SK-N-SH (cell line): ENCODE results near the gene AP1B1.

ENCODE experiments used
- CTCF ChIP-seq: fragments of 200-600 bp; sonication (generic); IDR thresholded peaks from 2 replicates; pipeline ENCODE4 v1.6.1; 2017; ENCODE audit warnings: antibody characterized with exemption, mild to moderate bottlenecking, moderate library complexity
- ELF1 ChIP-seq: IDR thresholded peaks from 2 replicates; pipeline ENCODE4 v1.4.0; 2012
- EZH2phosphoT487 ChIP-seq: fragments of 200-600 bp; sonication (generic); IDR thresholded peaks from 2 replicates; pipeline ENCODE4 v1.6.1; 2017; ENCODE audit warnings: low read depth, mixed run types, mild to moderate bottlenecking, antibody characterized with exemption, moderate library complexity, borderline replicate concordance
- JUND ChIP-seq: IDR thresholded peaks from 2 replicates; pipeline ENCODE4 v1.4.0; 2012
- NFIC ChIP-seq: IDR thresholded peaks from 2 replicates; pipeline ENCODE4 v1.4.0; 2012; ENCODE audit warnings: borderline replicate concordance
- POLR2AphosphoS5 ChIP-seq: IDR thresholded peaks from 2 replicates; pipeline ENCODE4 v1.6.1; 2012; ENCODE audit warnings: low read depth, low read length
- RAD21 ChIP-seq: IDR thresholded peaks from 2 replicates; pipeline ENCODE4 v1.6.1; 2012; ENCODE audit warnings: mild to moderate bottlenecking, low read length
- RFX5 ChIP-seq: IDR thresholded peaks from 2 replicates; pipeline ENCODE4 v1.6.1; 2012; ENCODE audit warnings: mild to moderate bottlenecking, improper control_type of control experiment, low read length
- RXRA ChIP-seq: IDR thresholded peaks from 2 replicates; pipeline ENCODE4 v1.4.0; 2012; ENCODE audit warnings: low read depth, mild to moderate bottlenecking, borderline replicate concordance
- SIN3A ChIP-seq: IDR thresholded peaks from 2 replicates; pipeline ENCODE4 v1.6.1; 2012; ENCODE audit warnings: low read depth, mild to moderate bottlenecking, low read length, moderate library complexity, borderline replicate concordance
- TCF12 ChIP-seq: IDR thresholded peaks from 2 replicates; pipeline ENCODE4 v1.4.0; 2012
- YY1 ChIP-seq: IDR thresholded peaks from 2 replicates; pipeline ENCODE4 v1.4.0; 2012; ENCODE audit warnings: low read depth, mild to moderate bottlenecking
- TF ChIP-seq, protein P1 (sequence below): IDR thresholded peaks from 2 replicates; pipeline ENCODE4 v1.4.0; 2012; ENCODE audit warnings: low read depth
- TF ChIP-seq, protein P2 (sequence below): fragments of 150-350 bp; IDR thresholded peaks from 2 replicates; pipeline ENCODE4 v1.6.1; 2017; ENCODE audit warnings: antibody characterized with exemption, low read length, low read depth, borderline replicate concordance

GRCh38 chr22:29341849-29342127, 46.6 kb downstream of the AP1B1 start:
- TF ChIP-seq TCF12 (no peak), EZH2phosphoT487 (no peak), ELF1 (no peak), CTCF (no peak), JUND (no peak), RAD21 (no peak), RXRA (no peak), SIN3A (no peak), RFX5 (no peak), POLR2AphosphoS5 (no peak), YY1 (no peak), NFIC (no peak)
- TF ChIP-seq, protein P1, sequence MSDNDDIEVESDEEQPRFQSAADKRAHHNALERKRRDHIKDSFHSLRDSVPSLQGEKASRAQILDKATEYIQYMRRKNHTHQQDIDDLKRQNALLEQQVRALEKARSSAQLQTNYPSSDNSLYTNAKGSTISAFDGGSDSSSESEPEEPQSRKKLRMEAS = no peak
- TF ChIP-seq, protein P2, sequence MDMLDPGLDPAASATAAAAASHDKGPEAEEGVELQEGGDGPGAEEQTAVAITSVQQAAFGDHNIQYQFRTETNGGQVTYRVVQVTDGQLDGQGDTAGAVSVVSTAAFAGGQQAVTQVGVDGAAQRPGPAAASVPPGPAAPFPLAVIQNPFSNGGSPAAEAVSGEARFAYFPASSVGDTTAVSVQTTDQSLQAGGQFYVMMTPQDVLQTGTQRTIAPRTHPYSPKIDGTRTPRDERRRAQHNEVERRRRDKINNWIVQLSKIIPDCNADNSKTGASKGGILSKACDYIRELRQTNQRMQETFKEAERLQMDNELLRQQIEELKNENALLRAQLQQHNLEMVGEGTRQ = no peak
